H1 (cell line): ENCODE measurements around the gene CALML5. TPM values are rescaled to one million over a fixed set of nuclear protein-coding genes. Genes with fewer than 3 reads are reported as not detected.

Source experiments
- CTCF ChIA-PET: fragments of 300-600 bp; sonication (Branson Sonifier 250); formaldehyde crosslinking; loops from one replicate; lab custom pipeline; 2021; ENCODE audit not compliant: partially characterized antibody; lab: Charles Lee
- POLR2A ChIA-PET: fragments of 300-600 bp; sonication (Branson Sonifier 250); formaldehyde crosslinking; loops from one replicate; lab custom pipeline; 2021; ENCODE audit warnings: inconsistent platforms; ENCODE audit not compliant: partially characterized antibody; lab: Charles Lee
- DNase-seq, 2 experiments: peaks; one replicate each; pipeline versions ENCODE4 v3.0.0 to v3.0.0-alpha.2; 2010 to 2022; ENCODE audit warnings: low spot score in 2 of 2, low read depth in 1 of 2, mixed read lengths in 1 of 2
- FAIRE-seq: peaks from 2 replicates; lab custom pipeline; 2011; peaks lifted over from hg19 to GRCh38; lab: Jason Lieb, UNC
- H2AFZ ChIP-seq: 2 replicates; pipeline ENCODE4 v1.8.1; 2012; ENCODE audit warnings: low read length, inconsistent platforms
- H2AK5ac ChIP-seq: 2 replicates; pipeline ENCODE4 v1.6.1; 2013; ENCODE audit warnings: low read depth, low read length
- H2BK120ac ChIP-seq: replicated peaks from 2 replicates; pipeline ENCODE3; 2013; ENCODE audit warnings: low read depth, low read length, inconsistent platforms
- H2BK12ac ChIP-seq: 2 replicates; pipeline ENCODE4 v1.6.1; 2013; ENCODE audit warnings: low read depth, low read length
- H2BK15ac ChIP-seq: 2 replicates; pipeline ENCODE4 v1.6.1; 2013; ENCODE audit warnings: low read length
- H2BK20ac ChIP-seq: 2 replicates; pipeline ENCODE4 v1.6.1; 2013; ENCODE audit warnings: low read length
- H2BK5ac ChIP-seq: 2 replicates; pipeline ENCODE4 v1.6.1; 2013; ENCODE audit warnings: low read depth, low read length
- H3K14ac ChIP-seq: 2 replicates; pipeline ENCODE4 v1.6.1; 2013; ENCODE audit warnings: inconsistent platforms; ENCODE audit not compliant: insufficient read length
- H3K18ac ChIP-seq: 2 replicates; pipeline ENCODE4 v1.6.1; 2013; ENCODE audit warnings: low read length; ENCODE audit errors: extremely low read depth
- H3K23ac ChIP-seq: 2 replicates; pipeline ENCODE4 v1.6.1; 2013; ENCODE audit warnings: inconsistent platforms; ENCODE audit not compliant: insufficient read length
- H3K23me2 ChIP-seq: 2 replicates; pipeline ENCODE4 v1.6.1; 2013; ENCODE audit warnings: low read depth, low read length
- H3K27ac ChIP-seq: 2 replicates; pipeline ENCODE4 v1.6.1; 2011; ENCODE audit warnings: low read depth, low read length, inconsistent platforms
- H3K27me3 ChIP-seq, 4 experiments: replicated peaks in 1 of 4; 1 replicate in 1 of 4; 2 replicates in 3 of 4; pipeline versions ENCODE4 v1.6.1 to v1.8.1; 2011 to 2013; ENCODE audit warnings: low read length in 3 of 4, mild to moderate bottlenecking in 3 of 4, inconsistent platforms in 2 of 4, mixed read lengths in 2 of 4, moderate library complexity in 1 of 4; ENCODE audit not compliant: control insufficient read depth in 3 of 4, insufficient read depth in 3 of 4; ENCODE audit errors: extremely low read depth in 1 of 4
- H3K36me3 ChIP-seq, 4 experiments: 2 replicates each; pipeline versions ENCODE4 v1.6.1 to v1.8.1; 2011 to 2013; ENCODE audit warnings: mild to moderate bottlenecking in 4 of 4, low read length in 3 of 4, moderate library complexity in 2 of 4, control low read depth in 1 of 4, inconsistent platforms in 1 of 4; ENCODE audit not compliant: insufficient read depth in 4 of 4, control insufficient read depth in 2 of 4
- H3K4ac ChIP-seq: replicated peaks from 2 replicates; pipeline ENCODE3; 2013; ENCODE audit warnings: low read length, low read depth, mixed read lengths, inconsistent platforms; ENCODE audit not compliant: insufficient read length
- H3K4me1 ChIP-seq, 4 experiments: replicated peaks in 1 of 4; 1 replicate in 1 of 4; 2 replicates in 3 of 4; pipeline versions ENCODE4 v1.6.1 to v1.8.1; 2011 to 2013; ENCODE audit warnings: low read length in 3 of 4, inconsistent platforms in 2 of 4, mixed read lengths in 1 of 4; ENCODE audit not compliant: insufficient read depth in 4 of 4, control insufficient read depth in 3 of 4
- H3K4me2 ChIP-seq, 2 experiments: 2 replicates each; pipeline versions ENCODE4 v1.6.1 to v1.8.1; 2011 to 2013; ENCODE audit warnings: low read depth in 2 of 2, low read length in 2 of 2, control low read depth in 1 of 2, inconsistent platforms in 1 of 2, mild to moderate bottlenecking in 1 of 2; ENCODE audit not compliant: insufficient read depth in 1 of 2
- H3K4me3 ChIP-seq, 4 experiments: fragments of 200-600, 300-600 bp in 1 of 4; sonication (generic), shearing (Covaris generic), sonication (Bioruptor Twin) in 1 of 4; 2 replicates each; pipeline versions ENCODE4 v1.5.1 to v1.8.1; 2011 to 2016; ENCODE audit warnings: low read length in 4 of 4, low read depth in 3 of 4, control low read depth in 2 of 4, inconsistent platforms in 2 of 4, mild to moderate bottlenecking in 2 of 4, mixed read lengths in 1 of 4, moderate library complexity in 1 of 4; ENCODE audit not compliant: insufficient read depth in 2 of 4; ENCODE audit errors: extremely low read depth in 1 of 4
- H3K56ac ChIP-seq: replicated peaks from 2 replicates; pipeline ENCODE3; 2013; ENCODE audit warnings: low read depth, mild to moderate bottlenecking, mixed read lengths, low read length, inconsistent platforms; ENCODE audit not compliant: insufficient read length
- H3K79me1 ChIP-seq: 2 replicates; pipeline ENCODE4 v1.6.1; 2013; ENCODE audit warnings: low read depth, low read length, control low read depth
- H3K79me2 ChIP-seq, 2 experiments: 2 replicates each; pipeline versions ENCODE4 v1.6.1 to v1.8.1; 2012 to 2013; ENCODE audit warnings: low read length in 2 of 2, mild to moderate bottlenecking in 2 of 2, inconsistent platforms in 1 of 2; ENCODE audit not compliant: insufficient read depth in 2 of 2, control insufficient read depth in 1 of 2
- H3K9ac ChIP-seq, 4 experiments: replicated peaks in 1 of 4; 1 replicate in 1 of 4; 2 replicates in 3 of 4; pipeline versions ENCODE4 v1.6.1 to v1.8.1; 2011 to 2013; ENCODE audit warnings: low read depth in 3 of 4, low read length in 3 of 4, control low read depth in 2 of 4, mild to moderate bottlenecking in 2 of 4, moderate library complexity in 2 of 4, inconsistent platforms in 1 of 4; ENCODE audit errors: extremely low read depth in 1 of 4
- H3K9me3 ChIP-seq, 2 experiments: 2 replicates each; pipeline versions ENCODE4 v1.6.1 to v1.8.1; 2012 to 2013; ENCODE audit warnings: mild to moderate bottlenecking in 2 of 2, moderate library complexity in 2 of 2, control low read depth in 1 of 2, inconsistent platforms in 1 of 2, low read depth in 1 of 2, low read length in 1 of 2, mixed read lengths in 1 of 2; ENCODE audit not compliant: insufficient read depth in 2 of 2
- H4K20me1 ChIP-seq, 2 experiments: replicated peaks in 1 of 2; 2 replicates each; pipeline versions ENCODE3 to v1.8.1; 2011 to 2013; ENCODE audit warnings: inconsistent platforms in 2 of 2, low read length in 2 of 2, mild to moderate bottlenecking in 1 of 2; ENCODE audit not compliant: insufficient read depth in 2 of 2, control insufficient read depth in 1 of 2
- H4K5ac ChIP-seq: 2 replicates; pipeline ENCODE4 v1.6.1; 2013; ENCODE audit warnings: low read length, low read depth, mixed read lengths, inconsistent platforms; ENCODE audit not compliant: insufficient read length
- H4K8ac ChIP-seq: 2 replicates; pipeline ENCODE4 v1.8.0; 2013; ENCODE audit warnings: mild to moderate bottlenecking, moderate library complexity, low read length, inconsistent platforms; ENCODE audit not compliant: insufficient read depth; ENCODE audit errors: extremely low read depth
- H4K91ac ChIP-seq: replicated peaks from 2 replicates; pipeline ENCODE3; 2013; ENCODE audit warnings: low read length, mixed read lengths, inconsistent platforms; ENCODE audit not compliant: insufficient read length
- EGR1 ChIP-seq: IDR thresholded peaks from 2 replicates; pipeline ENCODE4 v1.6.1; 2011; ENCODE audit warnings: low read depth, low read length, borderline replicate concordance
- RNF2 ChIP-seq: fragments of 200-900, 300-1000 bp; sonication (generic); IDR thresholded peaks from 2 replicates; pipeline ENCODE4 v1.7.1; 2016; ENCODE audit warnings: borderline replicate concordance, low read depth, mild to moderate bottlenecking, antibody characterized with exemption, low read length; ENCODE audit not compliant: poor library complexity, severe bottlenecking; ENCODE audit errors: missing control alignments
- TCF12 ChIP-seq: IDR thresholded peaks from 2 replicates; pipeline ENCODE4 v1.6.1; 2011; ENCODE audit warnings: low read depth, mild to moderate bottlenecking, low read length
- WGBS, 2 experiments: shearing (Covaris generic) in 1 of 2; methylation state at CpG; one replicate each; pipeline versions ENCODE4 v1.1.6 to v1.1.7; 2013 to 2015; ENCODE audit warnings: low lambda C conversion rate in 2 of 2, mixed read lengths in 2 of 2, inconsistent platforms in 1 of 2, low coverage in 1 of 2, missing lambda C conversion rate in 1 of 2; ENCODE audit not compliant: insufficient replicate concordance in 2 of 2, insufficient coverage in 1 of 2, insufficient read length in 1 of 2; ENCODE audit errors: extremely low coverage in 1 of 2, missing lambda C conversion rate in 1 of 2; 5-methylcytosine and 5-hydroxymethylcytosine counted together
- polyA plus RNA-seq, 7 experiments: library from polyadenylated mRNA; depleted of rRNA in 3 of 7; stranded (reverse) in 5 of 7; unstranded in 2 of 7; fragments of >200 nt in 5 of 7; fragments of 200-250 nt in 2 of 7; gene quantifications; 1 replicate in 5 of 7; 2 replicates in 1 of 7; 4 replicates in 1 of 7; pipeline versions ENCODE4 v1.2.1 to v1.2.3, GENCODE V29; 2011 to 2013; ENCODE audit warnings: missing spikeins in 2 of 7, mixed read lengths in 2 of 7
- total RNA-seq: library from RNA; stranded (reverse); fragmentation: NEBNext Ultra II Directional; extraction: Animal tissue kit (Norgen Biotek cat#: 25700); gene quantifications from 2 replicates; pipeline ENCODE4 v1.2.1, GENCODE V29; 2021

The CALML5 gene
- total and polyA plus RNA-seq, 2 of the 8 experiments (the other 6 are each of a cell fraction or from before 2014, with no cell fraction given), result not detected

DNA sequence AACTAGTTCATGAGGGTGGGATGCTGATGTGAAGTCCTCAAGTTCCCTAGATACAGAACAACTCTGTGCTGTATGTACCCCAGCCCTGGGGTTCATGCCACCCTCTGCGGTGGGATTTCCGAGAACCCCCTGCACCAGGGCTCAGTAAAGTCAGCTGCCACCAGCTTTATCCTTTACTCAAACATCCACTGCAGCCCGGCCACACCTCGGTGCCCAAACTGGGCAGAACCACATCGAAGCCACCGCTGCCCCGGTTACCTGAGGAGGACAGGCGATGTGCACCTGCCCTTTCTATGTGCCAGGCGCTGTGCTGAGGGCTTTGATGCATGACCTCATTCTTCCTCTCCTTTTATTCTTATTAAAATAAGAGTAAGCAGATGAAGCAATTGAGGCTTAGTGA is 9.9 kb upstream of the CALML5 start:
- H3K4ac ChIP-seq, result no peak overlapping the region
- TF ChIP-seq TCF12 (no peak), EGR1 (no peak), RNF2 (no peak)
- no peak overlapping the region for H3K56ac ChIP-seq
- peaks cover 0 to under 1% (median 0%) of the 10 kb centered on the region in 4 experiments; a peak in 1 of 7 replicates for H3K4me1 ChIP-seq
- H2BK5ac ChIP-seq, result no peak overlapping the region
- no peak overlapping the region for H3K9ac ChIP-seq
- H2BK20ac ChIP-seq, result no peak overlapping the region
- H4K91ac ChIP-seq, result no peak overlapping the region
- no peak overlapping the region for H3K27ac ChIP-seq
- no peak overlapping the region for H3K4me2 ChIP-seq
- H4K20me1 ChIP-seq, result no peaks in the 10 kb centered on the region
- WGBS, 2 experiments, result 95% methylated on average over 9 of the region's 9 CpGs; no CpG with 5 or more reads in 1 of the 2 experiments
- no peak overlapping the region for H2AK5ac ChIP-seq
- H2BK15ac ChIP-seq, result no peak overlapping the region
- POLR2A ChIA-PET, result interaction anchor here (1.2 to 1.4 kb wide), 2 partner anchors 11 to 32 kb away, joined by 3 read pairs; no protein-coding TSS in a partner anchor
- H4K5ac ChIP-seq, result no peak overlapping the region
- H2AFZ ChIP-seq, result no peak overlapping the region
- FAIRE-seq (no peak), DNase-seq (no peak)
- no peak overlapping the region for H3K4me3 ChIP-seq
- H3K79me2 ChIP-seq, result no peaks in the 10 kb centered on the region
- H3K36me3 ChIP-seq, result no peaks in the 10 kb centered on the region
- CTCF ChIA-PET, result interaction anchor here (2.9 kb wide), 1 partner anchor 9 kb away, joined by 12 read pairs; the partner anchor contains the start of gene CALML5
- H3K9me3 ChIP-seq, result no peaks in the 10 kb centered on the region
- no peak overlapping the region for H3K23ac ChIP-seq
- no peak overlapping the region for H3K14ac ChIP-seq
- H3K18ac ChIP-seq, result no peak overlapping the region
- no peaks in the 10 kb centered on the region for H3K79me1 ChIP-seq
- H2BK120ac ChIP-seq, result no peak overlapping the region
- no peak overlapping the region for H2BK12ac ChIP-seq
- no peak overlapping the region; the same call in 1 of the 2 replicates for H4K8ac ChIP-seq
- H3K23me2 ChIP-seq, result no peaks in the 10 kb centered on the region
- no peaks in the 10 kb centered on the region for H3K27me3 ChIP-seq
